HG02678 (cell line): Measurements from ENCODE around the gene UNKL.

Experiments
- ATAC-seq: cut with Tn5 transposase; IDR thresholded peaks from one replicate; pipeline ENCODE4 v1.9.1; 2021; ENCODE audit warnings: mild to moderate bottlenecking, moderate library complexity; ENCODE audit not compliant: unreplicated experiment

UNKL gene

DNA sequence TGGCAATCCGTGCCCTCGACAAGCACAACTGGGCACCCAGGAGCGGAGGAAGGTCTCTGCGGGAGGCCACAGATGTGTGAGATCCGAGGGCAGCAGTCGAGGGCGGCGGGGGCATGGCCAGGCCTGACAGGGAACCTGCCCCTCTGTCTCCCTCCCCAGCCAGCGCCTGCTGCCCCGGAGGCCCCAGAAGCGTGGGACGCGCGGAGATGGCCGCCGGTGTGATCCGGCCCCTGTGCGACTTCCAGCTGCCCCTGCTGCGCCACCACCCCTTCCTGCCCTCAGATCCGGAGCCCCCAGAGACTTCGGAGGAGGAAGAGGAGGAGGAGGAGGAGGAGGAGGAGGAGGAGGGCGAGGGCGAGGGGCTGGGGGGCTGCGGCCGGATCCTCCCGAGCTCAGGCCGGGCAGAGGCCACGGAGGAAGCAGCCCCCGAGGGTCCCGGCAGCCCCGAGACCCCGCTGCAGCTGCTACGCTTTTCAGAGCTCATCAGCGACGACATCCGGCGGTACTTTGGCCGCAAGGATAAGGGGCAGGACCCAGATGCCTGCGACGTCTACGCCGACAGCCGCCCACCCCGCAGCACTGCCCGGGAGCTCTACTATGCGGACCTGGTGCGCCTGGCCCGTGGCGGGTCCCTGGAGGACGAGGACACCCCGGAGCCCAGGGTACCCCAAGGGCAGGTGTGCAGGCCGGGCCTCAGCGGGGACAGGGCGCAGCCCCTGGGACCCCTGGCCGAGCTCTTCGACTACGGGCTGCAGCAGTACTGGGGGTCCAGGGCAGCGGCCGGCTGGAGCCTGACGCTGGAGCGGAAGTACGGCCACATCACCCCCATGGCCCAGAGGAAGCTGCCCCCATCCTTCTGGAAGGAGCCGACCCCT lies 18.1 kb upstream of the UNKL start:
- no peak for ATAC-seq

DNA sequence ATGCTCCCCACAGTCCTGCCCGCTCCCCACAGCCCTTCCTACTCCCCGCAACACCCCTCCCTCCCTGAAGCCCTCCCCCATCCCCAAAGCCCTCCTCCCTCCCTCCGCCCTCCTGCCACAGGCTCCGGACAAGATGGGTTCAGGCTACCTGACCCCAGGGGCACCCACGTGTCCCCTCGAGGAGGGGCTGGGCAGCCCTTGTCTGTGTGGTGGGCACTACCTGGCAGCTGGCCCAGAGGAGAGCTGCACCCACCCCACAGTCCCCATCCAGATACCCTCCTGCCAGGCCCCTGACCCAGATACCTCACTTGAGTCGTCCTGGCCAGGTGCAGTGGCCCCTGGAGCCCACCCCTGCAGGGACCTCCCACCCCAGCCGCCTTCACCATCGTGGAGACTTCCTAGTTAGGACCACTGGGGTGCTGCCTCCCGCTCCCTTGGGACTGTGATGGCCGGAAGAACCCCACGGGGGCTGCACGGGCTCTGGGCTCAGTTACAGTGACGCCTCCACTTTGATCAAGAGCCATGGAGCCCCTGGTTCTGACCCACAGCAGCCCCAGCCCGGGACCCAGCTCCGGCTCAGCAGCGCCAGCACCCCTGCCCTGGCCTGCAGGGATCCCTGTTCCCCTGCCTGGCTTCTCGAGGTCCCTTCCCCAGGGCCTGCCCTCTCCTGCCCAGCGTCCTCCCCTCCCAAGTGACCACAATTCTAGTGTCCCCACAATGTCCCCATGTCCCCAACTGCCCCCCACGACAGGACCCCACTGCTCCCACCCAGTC lies 17.2 kb upstream of the UNKL start:
- no peak for ATAC-seq

DNA sequence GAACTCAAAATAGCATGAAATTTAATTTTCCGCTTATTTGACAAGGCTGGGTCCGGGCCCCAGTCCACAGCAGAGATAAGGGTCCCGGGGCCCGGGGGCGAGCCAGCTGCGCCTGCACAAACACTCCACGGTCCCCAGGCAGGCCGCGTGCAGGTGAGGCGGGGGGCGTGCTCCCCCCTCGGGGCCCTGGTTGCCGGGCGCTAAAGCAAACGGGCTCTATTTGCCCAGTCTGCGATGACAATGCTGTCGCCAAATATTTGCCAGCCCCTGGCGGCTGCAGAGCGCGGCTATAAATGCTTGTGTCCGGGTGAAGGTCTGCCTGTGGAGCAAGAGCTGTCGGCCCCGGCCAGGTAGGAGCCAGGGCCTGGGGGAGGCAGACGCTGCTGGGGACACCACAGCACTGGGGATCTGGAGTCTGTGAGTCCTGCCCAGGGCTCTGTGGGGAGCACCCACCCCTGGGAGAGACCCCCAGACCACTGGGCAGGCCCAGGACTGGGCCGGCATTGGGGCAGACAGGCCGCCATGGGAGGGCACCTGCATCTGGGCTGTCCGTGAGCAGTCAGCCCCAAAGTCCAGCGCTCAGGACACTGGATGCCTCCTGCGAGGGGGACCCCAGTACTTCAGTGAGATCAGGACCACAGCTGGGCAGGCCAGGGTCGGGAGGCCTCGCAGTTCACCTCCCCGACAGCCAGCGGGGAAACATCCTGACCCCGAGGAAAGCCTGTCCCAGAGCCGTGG lies 16.4 kb upstream of the UNKL start, which contains the start of gene PERCC1:
Gene PERCC1, plus strand, starts transcription at position 320 of the 738 bp plus-strand sequence. CDS start 1,516 bp downstream, outside the sequence.
- ATAC-seq: no peak

DNA sequence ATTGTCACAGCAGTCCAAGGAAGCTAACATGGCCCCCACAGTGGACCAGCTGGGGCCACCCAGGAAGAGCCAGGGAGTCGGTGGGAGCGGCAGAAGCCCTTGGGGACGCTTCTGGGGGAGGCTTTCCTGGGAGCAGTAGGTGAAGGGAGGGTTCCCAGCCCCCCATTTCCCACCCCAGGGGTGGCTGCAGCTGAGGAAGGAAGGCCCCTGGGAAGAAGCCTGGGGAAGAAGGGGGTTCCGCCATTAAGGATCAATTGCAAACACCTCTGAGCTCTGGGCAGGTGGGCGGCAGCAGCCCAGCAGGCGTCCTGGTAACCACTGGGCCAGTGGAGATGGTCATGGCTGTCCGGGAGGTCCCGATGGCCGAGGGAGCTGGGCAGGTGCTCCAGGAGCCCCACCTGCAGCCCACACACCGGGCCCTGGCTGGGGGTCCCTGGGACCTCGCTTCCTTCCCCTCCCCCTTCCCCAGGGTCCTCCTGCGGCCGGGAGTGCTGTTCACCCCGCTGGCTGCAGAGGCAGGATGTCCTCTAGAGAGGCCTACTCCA lies 15.8 kb upstream of the UNKL start:
- no peak for ATAC-seq

DNA sequence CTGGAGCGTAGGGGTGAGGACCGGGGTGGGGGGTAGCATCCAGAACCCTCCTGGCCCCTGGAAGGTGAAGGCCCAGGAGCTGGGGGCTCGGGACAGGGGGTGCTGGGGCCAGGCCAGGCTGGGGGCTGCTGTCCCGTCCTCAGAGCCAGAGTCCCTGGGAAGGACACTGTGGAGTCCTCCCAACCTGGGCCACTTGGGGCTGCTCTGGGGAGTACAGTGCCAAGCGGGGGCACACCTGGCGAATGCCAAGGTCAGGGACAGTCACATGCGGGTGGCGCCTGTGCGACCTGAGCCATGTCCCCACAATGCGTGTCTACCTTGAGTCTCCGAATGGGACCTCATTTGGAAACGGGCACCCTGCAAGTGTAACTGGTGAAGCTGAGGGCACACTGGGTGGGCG lies 15.1 kb upstream of the UNKL start:
- ATAC-seq: no peak

DNA sequence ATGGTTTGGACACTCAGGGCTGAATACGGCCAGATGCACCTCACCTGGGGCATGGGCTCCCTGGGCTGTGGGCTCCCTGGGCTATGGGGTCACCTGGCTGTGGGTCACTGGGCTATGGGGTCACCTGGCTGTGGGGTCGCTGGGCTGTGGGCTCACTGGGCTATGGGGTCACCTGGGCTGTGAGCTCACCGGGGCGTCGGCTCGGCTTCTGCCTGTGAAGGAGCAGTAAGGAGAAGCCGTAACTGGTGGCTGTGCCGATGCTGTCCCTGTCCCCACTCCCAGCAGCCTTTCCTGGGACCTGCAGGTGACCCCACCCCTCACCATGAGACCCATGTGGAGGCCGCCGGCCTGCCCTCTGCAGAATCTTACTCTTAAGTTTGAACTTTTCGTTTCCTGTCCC lies 14.5 kb upstream of the UNKL start:
- no peak for ATAC-seq

GRCh38 chr16:1428511-1428910 lies 14.0 kb upstream of the UNKL start:
- no peak for ATAC-seq

DNA sequence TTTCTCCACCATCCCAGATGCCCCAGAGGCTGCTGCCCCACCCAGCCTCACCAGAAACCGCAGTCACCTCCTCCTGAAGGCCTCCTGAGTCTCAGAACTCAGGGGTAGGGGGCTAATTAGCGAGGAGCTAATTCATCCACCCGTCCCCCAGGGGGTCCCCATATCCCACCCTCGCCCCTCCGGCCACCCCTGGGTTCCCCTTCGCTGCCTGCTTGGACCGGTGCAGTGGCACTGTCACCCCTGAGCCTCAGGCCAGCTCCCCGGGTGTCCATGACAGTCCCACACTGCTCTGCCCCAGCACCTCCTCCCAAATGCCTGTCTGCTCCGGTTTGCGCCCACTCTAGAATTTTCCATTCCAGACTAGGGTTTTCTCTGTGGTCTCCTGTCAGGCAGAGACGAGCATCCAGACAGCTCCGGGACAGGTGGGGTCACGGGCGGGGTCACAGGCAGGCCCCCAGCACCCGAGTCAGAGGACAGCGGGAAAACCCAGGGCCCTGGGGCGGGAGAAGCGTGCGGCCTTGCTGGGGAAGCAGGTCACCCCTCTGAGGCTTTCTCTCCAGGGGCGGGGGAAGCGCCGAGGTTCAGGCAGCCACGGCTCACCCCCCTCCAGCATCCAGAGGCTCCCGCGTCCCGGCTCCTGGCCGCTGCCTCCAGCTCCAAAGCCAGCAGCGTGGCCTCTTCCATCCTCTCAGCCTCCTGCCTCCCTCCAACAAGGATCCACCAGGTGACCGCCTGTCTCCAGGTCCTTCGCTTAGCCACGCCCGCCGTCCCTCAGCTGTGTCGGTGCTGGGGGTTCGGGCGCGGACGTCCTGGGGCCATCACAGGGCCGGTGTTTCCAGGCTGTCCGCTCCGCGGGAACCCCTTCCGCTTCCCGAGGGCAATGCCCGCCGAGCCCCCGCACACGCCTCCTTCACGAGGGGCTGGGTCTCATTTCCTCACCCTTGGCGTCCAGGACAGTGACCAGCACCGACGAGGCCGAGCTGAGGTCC lies 13.3 kb upstream of the UNKL start:
- no peak for ATAC-seq

DNA sequence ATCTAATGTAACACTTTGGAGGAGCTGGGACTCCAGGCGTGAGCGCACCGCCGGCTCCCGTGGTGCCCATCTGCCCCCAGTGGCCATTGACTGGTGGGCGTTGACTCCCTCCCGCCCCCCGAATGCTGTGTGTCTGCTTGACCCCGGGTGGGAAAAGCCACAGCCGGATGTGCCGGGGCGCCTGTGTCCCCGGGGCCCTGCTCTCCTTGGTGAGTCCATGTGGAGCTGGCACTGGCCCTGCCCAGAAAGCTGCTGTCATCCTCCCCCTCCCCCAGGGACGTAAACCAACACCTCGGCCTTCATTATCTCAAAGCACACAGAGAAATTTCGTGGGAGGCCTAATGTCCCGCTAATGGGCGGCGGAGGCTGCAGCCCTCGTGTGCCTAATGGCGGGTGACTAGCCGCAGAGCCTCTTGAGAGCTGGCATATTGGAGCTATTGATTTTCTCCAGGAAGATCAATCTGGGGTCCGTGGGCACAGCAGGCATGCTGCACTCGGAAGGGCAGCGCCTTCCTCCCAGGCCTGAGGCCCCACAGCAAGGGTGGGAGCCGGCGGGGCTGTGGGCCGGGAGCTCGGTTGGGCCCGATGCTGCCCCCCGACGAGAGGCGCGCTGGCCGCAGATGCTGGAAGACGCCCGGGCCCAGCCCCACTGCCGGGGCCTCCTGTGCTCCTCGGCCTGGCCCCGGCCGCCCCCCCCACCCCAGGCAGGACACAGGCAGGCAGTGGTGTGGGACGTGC lies 12.4 kb upstream of the UNKL start:
- ATAC-seq: no peak

- no peak for ATAC-seq
Measured at GRCh38 chr16:1425616-1426370, 11.3 kb upstream of the UNKL start.

- ATAC-seq: no peak
Measured at GRCh38 chr16:1424028-1424427, 9.5 kb upstream of the UNKL start.

DNA sequence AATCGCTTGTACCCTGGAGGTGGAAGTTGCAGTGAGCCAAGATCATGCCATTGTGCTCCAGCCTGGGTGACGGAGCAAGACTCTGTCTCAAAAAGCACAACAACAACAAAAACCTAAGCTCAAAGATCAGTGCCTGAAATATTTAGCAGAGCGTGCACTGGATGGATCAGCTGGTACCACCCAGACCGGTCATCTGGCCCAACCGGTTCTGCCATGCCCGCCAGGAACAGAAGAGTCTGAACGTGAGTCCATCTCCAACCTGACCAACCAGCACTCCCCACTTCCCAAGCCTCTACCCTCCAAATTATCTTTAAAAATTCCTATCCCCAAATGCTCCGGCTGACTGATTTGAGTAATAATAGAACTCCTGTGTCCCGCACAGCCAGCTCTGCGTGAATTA lies 7.6 kb upstream of the UNKL start:
- no peak for ATAC-seq

DNA sequence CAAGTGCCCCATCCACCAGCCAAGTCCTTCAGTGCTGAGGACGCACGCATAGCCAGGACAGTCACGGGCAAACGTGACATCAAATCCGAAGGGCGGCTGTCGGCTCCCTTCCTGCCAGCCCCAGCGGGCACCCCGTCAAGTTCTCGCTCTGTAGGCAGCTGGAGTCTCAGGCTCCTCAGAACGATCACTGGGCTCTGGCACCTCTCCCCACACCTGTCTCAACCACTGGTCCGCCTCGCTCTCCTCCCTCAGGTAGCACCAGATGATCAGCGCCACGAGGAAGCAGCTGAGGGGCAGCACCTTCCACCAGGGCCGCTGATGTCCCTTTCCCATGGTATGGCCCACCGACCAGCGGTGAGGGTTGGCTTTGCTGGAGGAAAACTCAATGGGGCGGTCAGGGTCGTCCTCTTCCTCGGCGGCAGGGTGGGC lies 5.6 kb upstream of the UNKL start:
- ATAC-seq: no peak

DNA sequence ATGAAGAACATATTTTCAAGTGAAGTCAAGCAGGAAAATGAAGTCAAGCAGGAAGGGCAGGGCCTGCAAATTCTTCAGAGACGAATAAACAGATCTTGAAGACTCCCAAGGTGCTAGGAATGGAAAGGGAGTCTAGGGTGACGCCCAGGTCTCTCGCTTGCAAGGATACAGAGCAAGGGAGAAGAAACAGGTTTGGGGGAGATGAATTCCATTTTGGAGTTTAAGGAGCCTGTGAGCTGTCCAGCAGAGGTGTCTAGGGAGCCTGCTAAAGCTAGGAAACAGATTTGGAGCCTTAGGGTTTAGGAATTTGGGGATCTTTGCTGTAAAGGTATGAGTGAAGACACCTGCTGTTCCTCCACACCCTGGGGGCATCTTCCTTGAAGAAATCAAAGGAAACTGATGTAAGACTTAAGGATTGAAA lies 2.0 kb upstream of the UNKL start:
- ATAC-seq: no peak

GRCh38 chr16:1413684-1414531 lies 596 bp downstream of the UNKL start:
- ATAC-seq: peak; percentile 27

- no peak for ATAC-seq
Measured at GRCh38 chr16:1412847-1413246, 1.7 kb downstream of the UNKL start.

DNA sequence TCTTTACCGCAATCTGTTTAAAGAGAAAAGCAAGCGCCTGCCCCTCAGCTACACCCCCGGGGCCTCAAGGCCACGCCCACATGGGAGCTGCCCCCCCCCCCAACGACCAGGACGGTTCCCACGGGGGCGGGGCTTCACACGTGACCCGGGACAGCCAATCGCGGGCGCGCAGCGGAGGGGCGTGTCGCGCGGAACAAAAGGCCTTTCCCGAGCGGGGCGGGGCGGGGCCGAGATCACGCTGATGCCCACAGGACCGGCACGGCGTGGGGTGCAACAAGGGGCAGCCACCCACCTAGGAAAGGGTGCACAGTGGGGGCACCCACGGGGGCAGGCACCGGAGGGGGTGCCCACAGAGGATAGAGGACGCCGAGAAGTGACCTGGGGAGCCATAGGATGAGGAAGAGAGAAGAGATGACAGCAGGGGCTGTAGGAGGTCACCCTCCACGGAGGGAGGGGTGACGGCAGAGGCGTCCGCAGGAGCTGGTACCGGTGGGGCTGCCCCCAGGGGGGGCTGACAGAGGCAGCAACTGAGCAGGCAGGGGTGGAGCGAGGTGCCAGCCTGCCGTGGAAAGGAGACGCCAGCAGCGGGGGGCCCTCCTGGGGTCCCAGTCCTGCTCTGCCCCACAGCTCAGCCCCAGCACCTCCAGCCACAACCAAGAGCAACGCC lies 6.2 kb downstream of the UNKL start:
- ATAC-seq: no peak
